ENCODE results near the gene KATNBL1. TPM values are rescaled to one million over a fixed set of nuclear protein-coding genes. Genes with fewer than 3 reads are reported as not detected.
A peak's percentile ranks its signal among the peaks of the same experiment; 100 is the strongest.
"Not testable (repeated sequence)": the region's sequence is repeated elsewhere in the genome, so short reads cannot be mapped to it uniquely, and the experiment has no call there.

KATNBL1 gene
- total RNA-seq, 1 experiment from 2014 or later = 25.9 TPM

- Histone ChIP-seq H3K9me3 (no peaks in the 10 kb centered on the region), H3K4me1 (no peaks in the 10 kb centered on the region), H3K4me3 (ENCODE audit: low read depth, low read length) (no peak overlapping the region), H3K36me3 (ENCODE audit: control insufficient read depth, insufficient read depth, low read length) (no peaks in the 10 kb centered on the region), H3K27me3 (replicated peaks; ENCODE audit: control insufficient read depth, insufficient read depth, low read length) (no peaks in the 10 kb centered on the region)
- BruUV-seq (replicated peaks) = no TSS peak
- peaks cover 10% of the 10 kb centered on the region for H3K4me1 Mint-ChIP-seq (ENCODE audit: low read depth, unreplicated experiment)
- intact Hi-C loops (cut with micrococcal nuclease; ENCODE audit: unreplicated experiment) = no loop called here
- no peaks in the 10 kb centered on the region for H3K36me3 Mint-ChIP-seq (ENCODE audit: insufficient read depth, unreplicated experiment)
- no peaks in the 10 kb centered on the region for H3K27me3 Mint-ChIP-seq (ENCODE audit: insufficient read depth, unreplicated experiment)
- H3K4me3 Mint-ChIP-seq (ENCODE audit: unreplicated experiment) = no peak overlapping the region
- H3K9me3 Mint-ChIP-seq (ENCODE audit: unreplicated experiment) = no peaks in the 10 kb centered on the region
- no peak for DNase-seq
- H3K27ac Mint-ChIP-seq (ENCODE audit: unreplicated experiment) = no peak overlapping the region
- POLR2A ChIA-PET = interaction anchor here (0.6 kb wide), 1 partner anchor 11 kb away, joined by 3 read pairs; no protein-coding TSS in a partner anchor
- TF ChIP-seq CTCF (IDR thresholded peaks at IDR 0.05; ENCODE audit: insufficient read depth in 1 of 2, low read depth in 1 of 2, low read length in 1 of 2, severe bottlenecking in 1 of 2, unreplicated experiment in 1 of 2) = no peak
- CTCF ChIA-PET = no interaction called here
Observed at GRCh38 chr15:34122771-34123183, 87.1 kb downstream of the KATNBL1 start.

- BruUV-seq (replicated peaks); POLR2A ChIA-PET; H3K36me3 Mint-ChIP-seq (ENCODE audit: insufficient read depth, unreplicated experiment); intact Hi-C loops (cut with micrococcal nuclease; ENCODE audit: unreplicated experiment); H3K9me3 ChIP-seq; H3K9me3 Mint-ChIP-seq (ENCODE audit: unreplicated experiment); DNase-seq; CTCF ChIA-PET; H3K4me1 ChIP-seq; H3K36me3 ChIP-seq (ENCODE audit: control insufficient read depth, insufficient read depth, low read length); H3K27me3 Mint-ChIP-seq (ENCODE audit: insufficient read depth, unreplicated experiment); H3K27me3 ChIP-seq (replicated peaks; ENCODE audit: control insufficient read depth, insufficient read depth, low read length); H3K4me3 ChIP-seq (ENCODE audit: low read depth, low read length): not testable (repeated sequence)
- peak overlapping the region; percentile 40 for H3K4me3 Mint-ChIP-seq (ENCODE audit: unreplicated experiment)
- peak overlapping the region; percentile 76 for H3K27ac Mint-ChIP-seq (ENCODE audit: unreplicated experiment)
- H3K4me1 Mint-ChIP-seq (ENCODE audit: low read depth, unreplicated experiment) = peaks cover 10% of the 10 kb centered on the region
Observed at GRCh38 chr15:34121786-34122185, 88.1 kb downstream of the KATNBL1 start.

GRCh38 chr15:34120420-34120819 is 89.5 kb downstream of the KATNBL1 start:
- DNase-seq; H3K27ac Mint-ChIP-seq (ENCODE audit: unreplicated experiment); H3K27me3 ChIP-seq (replicated peaks; ENCODE audit: control insufficient read depth, insufficient read depth, low read length); H3K4me3 ChIP-seq (ENCODE audit: low read depth, low read length); BruUV-seq (replicated peaks); intact Hi-C loops (cut with micrococcal nuclease; ENCODE audit: unreplicated experiment); H3K36me3 ChIP-seq (ENCODE audit: control insufficient read depth, insufficient read depth, low read length); H3K9me3 ChIP-seq; H3K4me3 Mint-ChIP-seq (ENCODE audit: unreplicated experiment); H3K27me3 Mint-ChIP-seq (ENCODE audit: insufficient read depth, unreplicated experiment); POLR2A ChIA-PET; H3K9me3 Mint-ChIP-seq (ENCODE audit: unreplicated experiment); H3K36me3 Mint-ChIP-seq (ENCODE audit: insufficient read depth, unreplicated experiment); H3K4me1 ChIP-seq: not testable (repeated sequence)
- CTCF ChIA-PET = interaction anchor here (1.4 kb wide), 1 partner anchor 10 kb away, joined by 7 read pairs; no protein-coding TSS in a partner anchor
- H3K4me1 Mint-ChIP-seq (ENCODE audit: low read depth, unreplicated experiment) = peaks cover 10% of the 10 kb centered on the region

- Histone ChIP-seq H3K36me3 (ENCODE audit: control insufficient read depth, insufficient read depth, low read length) (no peaks in the 10 kb centered on the region), H3K4me1 (no peaks in the 10 kb centered on the region), H3K9me3 (no peaks in the 10 kb centered on the region), H3K4me3 (ENCODE audit: low read depth, low read length) (no peak overlapping the region), H3K27me3 (replicated peaks; ENCODE audit: control insufficient read depth, insufficient read depth, low read length) (no peaks in the 10 kb centered on the region)
- Mint-ChIP-seq H3K9me3 (ENCODE audit: unreplicated experiment) (no peaks in the 10 kb centered on the region), H3K4me1 (ENCODE audit: low read depth, unreplicated experiment) (peaks cover 10% of the 10 kb centered on the region), H3K27me3 (ENCODE audit: insufficient read depth, unreplicated experiment) (no peaks in the 10 kb centered on the region), H3K27ac (ENCODE audit: unreplicated experiment) (no peak overlapping the region), H3K36me3 (ENCODE audit: insufficient read depth, unreplicated experiment) (no peaks in the 10 kb centered on the region), H3K4me3 (ENCODE audit: unreplicated experiment) (no peak overlapping the region)
- BruUV-seq (replicated peaks) = no TSS peak
- no peak for TF ChIP-seq CTCF (IDR thresholded peaks at IDR 0.05; ENCODE audit: insufficient read depth in 1 of 2, low read depth in 1 of 2, low read length in 1 of 2, severe bottlenecking in 1 of 2, unreplicated experiment in 1 of 2)
- DNase-seq = peak in 1 of 2 experiments; percentile 11
- intact Hi-C loops (cut with micrococcal nuclease; ENCODE audit: unreplicated experiment) = loop anchor here (2.0 kb wide), 1 partner anchor 90 kb away; no protein-coding TSS in a partner anchor
- ChIA-PET POLR2A (no interaction called here), CTCF (interaction anchor here (1.2 kb wide), 1 partner anchor 91 kb away, joined by 3 read pairs; the partner anchor contains the start of gene KATNBL1)
Observed at GRCh38 chr15:34119291-34119690, 90.6 kb downstream of the KATNBL1 start.

Data from Caco-2 (cell line).